Stimulated activated CD4-positive, alpha-beta T cell treated with anti-CD3 and anti-CD28 coated beads, Interleukin-12 subunit alpha, Interleukin-12 subunit beta, amount 100 ng/mL, for 24 hours (primary cell): Measurements from ENCODE around the gene HLA-DRA.
"Not testable (repeated sequence)": the region's sequence is repeated elsewhere in the genome, so short reads cannot be mapped to it uniquely, and the experiment has no call there.

Experiments used
- DNase-seq, 2 experiments: peaks; one replicate each; pipeline ENCODE4 v3.0.0-alpha.2; 2020; ENCODE audit warnings: low read depth in 2 of 2

The HLA-DRA gene

DNA sequence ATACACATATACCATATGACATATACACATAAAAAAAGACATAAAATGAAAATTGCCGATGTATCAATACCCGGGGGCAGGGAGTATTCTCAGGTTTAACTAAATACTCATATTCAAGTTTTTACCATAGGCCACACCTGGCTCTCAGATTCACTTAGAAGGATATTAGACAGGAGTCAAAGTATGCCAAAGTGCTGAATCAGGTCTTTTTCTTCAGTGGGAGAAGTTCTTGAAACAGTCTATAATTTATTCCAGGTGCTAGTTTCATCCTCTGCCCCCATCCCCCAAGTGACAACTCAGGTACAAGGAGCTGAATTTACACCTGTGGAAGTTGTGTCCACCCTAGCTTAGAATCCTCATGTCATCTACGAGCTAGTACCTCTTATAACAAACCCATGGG lies 8.5 kb upstream of the HLA-DRA start:
- no peak for DNase-seq

DNA sequence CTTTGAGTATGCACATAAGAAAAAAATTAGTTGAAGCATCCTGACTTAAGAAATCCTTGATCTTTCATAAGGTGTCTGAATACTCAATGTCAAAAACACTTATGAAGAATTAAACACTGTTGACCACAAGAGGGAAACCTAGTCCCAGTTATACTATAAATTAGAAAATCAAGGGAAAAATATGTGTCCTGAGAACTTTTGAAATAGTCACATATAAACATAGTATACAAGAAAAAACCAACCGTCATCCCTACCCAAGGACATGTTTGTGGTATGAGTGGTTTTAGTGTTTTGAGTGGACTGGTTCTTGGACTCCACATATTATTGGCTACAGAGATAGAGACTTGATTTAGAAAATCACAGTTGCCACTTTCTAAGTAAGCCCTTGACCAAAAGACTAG lies 7.6 kb upstream of the HLA-DRA start:
- no peak for DNase-seq

DNA sequence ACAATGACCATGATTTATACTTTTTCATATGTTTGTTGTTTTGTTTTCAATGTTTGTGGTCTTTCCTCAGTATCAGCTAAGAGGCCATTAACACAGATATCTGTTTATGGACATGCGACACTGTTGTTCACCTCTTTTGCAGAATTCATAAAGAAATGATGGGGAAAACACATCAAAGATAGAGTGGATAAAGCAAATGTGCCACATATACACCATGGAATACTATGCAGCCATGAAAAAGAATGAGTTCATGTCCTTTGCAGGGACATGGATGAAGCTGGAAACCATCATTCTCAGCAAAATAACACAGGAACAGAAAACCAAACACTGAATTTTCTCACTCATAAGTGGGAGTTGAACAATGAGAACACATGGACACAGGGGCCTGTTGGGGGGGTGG lies 5.7 kb upstream of the HLA-DRA start:
- not testable (repeated sequence) for DNase-seq

DNA sequence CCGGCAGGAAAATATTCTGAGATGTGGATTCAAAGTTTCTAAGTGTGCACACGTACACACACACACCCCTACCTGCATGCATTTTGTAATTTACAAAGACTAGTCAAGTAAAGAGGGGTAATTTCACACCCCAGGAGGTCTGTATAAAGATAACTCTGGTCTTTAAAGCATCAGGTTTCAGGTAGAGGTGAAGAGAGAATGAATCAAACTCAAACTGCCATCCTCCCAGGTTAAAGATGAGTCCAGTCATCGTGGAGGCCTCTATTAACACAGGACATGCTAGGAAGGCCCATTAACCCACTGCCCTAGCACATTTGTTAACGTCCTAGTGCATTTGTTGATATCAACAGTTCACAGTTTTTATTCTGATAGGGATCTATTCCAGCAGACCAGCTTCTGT lies 3.5 kb upstream of the HLA-DRA start:
- DNase-seq, result no peak

DNA sequence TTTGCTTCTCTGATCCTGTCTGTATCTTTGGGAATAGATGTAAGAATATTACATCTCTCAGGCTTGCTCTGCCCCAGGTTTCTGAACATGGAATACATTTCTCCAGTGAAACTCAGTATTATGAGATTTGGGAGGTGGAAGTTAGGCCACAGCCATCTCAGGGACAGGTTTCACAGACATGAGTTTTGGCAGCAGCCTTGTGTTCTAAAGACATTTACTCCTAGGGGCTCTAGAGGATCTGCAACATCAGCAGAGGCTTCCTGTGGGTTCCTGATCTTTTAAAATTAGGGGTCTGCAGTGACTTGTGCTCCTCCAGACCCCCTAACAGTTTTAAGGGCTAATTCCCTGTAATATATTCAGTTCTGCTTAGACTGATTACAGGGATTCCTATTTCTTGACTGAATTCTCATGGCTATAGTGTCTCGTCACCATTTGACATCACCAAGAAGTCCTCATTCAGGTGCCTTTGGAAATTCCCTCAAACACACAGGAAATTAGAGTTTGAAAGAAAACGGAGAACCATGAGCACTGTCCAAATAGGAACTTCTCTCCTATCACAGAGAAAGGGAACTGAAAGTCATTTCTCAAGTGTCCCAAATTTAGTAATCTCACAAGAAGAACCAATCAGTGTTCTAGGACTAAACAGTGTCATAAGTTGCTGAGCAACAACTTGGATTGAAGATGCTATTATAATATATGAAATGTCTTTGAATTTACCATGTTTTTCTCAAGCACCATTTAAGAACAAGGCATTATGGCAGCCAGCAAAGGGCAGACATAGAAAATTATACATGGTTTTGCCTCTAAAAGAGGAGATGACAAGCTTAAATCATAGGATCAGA lies 2.5 kb upstream of the HLA-DRA start:
- DNase-seq, result no peak

DNA sequence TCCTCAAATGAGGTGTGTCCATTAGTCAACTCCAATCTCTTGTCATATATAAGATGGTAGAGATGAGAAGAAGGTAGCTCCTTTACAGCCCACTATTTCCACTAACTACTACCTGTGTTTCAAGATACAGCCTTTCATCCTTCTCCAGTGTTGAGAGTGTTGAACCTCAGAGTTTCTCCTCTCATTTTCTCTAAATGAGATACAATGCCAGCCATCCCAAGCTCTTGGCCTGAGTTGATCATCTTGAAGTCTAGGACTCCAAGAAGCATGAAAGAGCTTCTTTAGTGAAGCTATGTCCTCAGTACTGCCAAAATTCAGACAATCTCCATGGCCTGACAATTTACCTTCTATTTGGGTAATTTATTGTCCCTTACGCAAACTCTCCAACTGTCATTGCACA lies 548 bp upstream of the HLA-DRA start:
- DNase-seq, result no peak

DNA sequence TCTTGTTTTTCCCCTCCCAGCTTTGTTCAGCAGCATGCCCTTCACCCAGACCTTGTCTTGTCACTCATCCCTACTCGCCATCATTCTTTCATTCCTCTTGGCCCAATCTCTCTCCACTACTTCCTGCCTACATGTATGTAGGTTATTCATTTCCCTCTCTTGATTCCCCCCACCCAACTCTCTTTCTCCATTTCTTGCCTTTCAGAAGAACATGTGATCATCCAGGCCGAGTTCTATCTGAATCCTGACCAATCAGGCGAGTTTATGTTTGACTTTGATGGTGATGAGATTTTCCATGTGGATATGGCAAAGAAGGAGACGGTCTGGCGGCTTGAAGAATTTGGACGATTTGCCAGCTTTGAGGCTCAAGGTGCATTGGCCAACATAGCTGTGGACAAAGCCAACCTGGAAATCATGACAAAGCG lies 2.6 kb downstream of the HLA-DRA start:
- DNase-seq, result no peak

DNA sequence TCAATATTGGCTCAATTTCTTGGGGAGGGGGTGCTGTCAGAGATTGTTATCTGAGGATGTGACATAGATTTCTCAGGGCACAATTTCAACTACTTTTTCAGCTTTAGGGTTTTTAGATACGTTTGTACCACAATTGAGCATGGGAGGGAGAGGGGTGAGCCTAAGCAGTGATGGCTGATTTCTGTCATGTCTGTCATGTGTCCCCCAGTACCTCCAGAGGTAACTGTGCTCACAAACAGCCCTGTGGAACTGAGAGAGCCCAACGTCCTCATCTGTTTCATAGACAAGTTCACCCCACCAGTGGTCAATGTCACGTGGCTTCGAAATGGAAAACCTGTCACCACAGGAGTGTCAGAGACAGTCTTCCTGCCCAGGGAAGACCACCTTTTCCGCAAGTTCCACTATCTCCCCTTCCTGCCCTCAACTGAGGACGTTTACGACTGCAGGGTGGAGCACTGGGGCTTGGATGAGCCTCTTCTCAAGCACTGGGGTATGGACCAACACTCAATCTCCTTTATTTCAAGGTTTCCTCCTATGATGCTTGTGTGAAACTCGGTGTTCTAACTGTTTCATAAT lies 3.4 kb downstream of the HLA-DRA start:
- no peak for DNase-seq

DNA sequence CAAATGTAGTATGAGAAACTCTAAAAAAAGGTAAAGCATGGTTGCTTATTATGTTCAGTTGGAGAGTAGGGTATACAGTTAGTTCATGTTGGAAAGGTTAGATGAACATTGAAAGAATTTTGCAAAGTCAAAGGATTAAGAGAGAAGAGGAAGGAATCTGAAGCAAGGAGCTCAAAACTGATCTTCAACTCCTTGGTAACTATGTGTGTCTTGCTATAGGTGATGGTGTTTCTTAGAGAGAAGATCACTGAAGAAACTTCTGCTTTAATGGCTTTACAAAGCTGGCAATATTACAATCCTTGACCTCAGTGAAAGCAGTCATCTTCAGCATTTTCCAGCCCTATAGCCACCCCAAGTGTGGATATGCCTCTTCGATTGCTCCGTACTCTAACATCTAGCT lies 4.7 kb downstream of the HLA-DRA start:
- DNase-seq, result no peak

DNA sequence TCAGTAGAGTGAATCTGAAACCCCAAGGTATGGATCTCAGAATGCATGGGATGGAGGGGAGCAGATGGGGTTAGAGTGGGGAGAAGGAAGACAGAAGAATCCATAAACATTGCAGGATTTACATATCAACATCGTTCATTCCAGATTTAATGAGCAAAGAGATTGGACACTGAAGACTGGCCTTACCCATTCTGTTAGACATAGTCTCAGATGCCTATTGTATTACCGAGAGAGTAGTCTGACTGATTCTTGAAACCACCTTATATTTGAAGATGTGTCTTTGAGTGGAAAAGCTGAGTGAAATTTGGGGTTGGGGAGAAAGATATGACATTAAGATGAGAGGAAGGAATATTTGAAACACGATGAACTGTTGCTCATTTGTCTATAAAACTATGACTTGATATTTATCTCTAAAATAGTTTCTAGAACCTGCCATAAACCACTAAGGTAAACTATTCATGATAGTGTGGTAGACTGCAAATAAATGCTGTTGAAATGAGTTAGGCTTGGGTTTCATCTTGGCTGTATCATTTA lies 5.7 kb downstream of the HLA-DRA start:
- DNase-seq, result no peak

DNA sequence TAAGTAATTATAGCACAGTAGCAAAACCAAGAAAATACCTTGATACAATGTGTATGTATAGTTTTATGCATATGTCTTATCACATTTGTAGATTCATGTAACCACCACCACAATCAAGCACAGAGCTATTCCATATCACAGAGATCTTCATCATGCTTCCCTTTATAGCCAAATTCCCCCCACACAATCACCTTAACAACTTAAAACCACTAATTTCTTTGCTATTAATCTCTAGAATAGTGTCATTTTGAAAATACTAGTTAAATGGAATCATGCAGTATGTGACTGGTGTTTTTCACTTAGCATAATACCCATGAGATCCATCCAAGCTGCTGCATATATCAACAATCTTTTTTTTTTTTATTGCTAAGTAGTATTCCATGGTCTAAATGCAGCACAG lies 8.2 kb downstream of the HLA-DRA start:
- no peak for DNase-seq

DNA sequence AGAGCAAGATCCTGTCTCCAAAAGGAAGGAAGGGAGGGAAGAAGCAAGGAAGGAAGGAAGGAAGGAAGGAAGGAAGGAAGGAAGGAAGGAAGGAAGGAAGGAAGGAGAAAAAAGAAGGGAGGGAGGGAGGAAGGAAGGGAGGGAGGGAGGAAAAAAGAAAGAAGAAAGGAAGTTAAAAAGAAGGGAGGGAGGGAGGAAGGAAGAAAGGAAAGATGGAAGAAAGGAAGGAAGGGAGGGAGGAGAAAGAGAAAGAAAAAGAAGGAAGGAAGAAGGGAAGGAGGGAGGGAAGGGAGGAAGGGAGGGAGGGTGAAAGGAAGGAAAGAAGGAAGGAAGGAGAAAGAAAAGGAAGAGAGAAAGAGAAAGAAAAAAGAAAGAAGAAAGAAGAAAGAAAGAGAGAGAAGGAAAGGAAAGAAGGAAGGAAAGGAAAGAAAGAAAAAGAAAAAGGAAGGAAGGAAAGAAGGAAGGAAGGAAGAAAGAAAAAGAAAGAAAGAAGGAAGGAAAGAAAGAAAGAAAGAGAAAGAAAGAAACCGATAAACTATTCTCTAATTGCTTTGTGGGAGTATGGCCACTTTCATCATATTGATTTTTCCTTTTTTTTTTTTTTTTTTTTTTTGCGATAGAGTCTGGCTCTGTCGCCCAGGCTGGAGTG lies 9.5 kb downstream of the HLA-DRA start:
- DNase-seq, result no peak

DNA sequence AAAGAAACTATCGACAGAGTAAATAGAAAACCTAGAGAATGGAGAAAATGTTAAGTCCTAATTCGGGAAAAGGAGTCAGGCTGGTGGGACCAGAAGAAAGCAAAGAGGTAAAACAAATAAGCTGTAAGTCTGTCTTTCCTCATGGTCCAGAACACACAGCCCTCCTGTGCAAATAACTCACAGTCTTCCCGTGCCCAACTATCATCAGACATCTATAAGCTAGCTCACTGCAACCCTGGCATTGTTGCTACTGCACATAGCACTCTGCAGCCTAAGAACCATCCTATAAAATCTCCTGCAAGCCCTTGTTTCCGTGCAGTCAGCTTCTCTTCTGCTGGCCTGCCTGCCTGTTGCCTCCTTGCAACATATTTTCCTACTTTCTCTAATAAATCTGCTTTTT lies 17.4 kb downstream of the HLA-DRA start:
- no peak for DNase-seq

DNA sequence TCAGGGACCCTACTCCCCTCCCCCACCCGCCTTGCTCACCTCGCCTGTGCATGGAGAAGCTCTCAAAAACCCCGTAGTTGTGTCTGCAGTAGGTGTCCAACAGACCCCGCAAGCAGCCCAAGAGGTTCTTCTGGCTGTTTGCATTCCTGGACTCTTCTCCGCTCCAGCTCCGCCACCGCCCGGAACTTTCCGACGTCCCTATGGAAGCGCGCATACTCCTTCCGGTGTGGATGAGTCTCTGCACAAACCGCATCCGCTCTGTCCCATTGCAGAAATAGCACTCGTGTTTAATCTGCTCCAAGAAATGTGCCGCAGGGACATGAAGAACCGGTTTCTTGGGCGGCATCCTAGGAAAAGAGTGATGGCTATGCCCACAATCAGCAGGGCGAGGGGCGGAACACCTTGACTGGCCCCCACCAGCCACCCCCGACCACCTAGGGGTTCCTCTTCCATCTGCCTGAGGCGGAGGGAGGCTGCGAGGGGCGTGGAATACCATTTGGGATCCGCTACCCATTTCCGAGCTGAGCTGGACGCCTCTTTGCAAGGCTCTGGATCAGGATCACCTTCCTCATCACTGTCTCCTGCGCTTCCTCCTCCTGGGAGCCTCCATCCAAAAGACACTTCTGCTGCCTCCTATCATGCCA lies 20.2 kb downstream of the HLA-DRA start:
- no peak for DNase-seq

DNA sequence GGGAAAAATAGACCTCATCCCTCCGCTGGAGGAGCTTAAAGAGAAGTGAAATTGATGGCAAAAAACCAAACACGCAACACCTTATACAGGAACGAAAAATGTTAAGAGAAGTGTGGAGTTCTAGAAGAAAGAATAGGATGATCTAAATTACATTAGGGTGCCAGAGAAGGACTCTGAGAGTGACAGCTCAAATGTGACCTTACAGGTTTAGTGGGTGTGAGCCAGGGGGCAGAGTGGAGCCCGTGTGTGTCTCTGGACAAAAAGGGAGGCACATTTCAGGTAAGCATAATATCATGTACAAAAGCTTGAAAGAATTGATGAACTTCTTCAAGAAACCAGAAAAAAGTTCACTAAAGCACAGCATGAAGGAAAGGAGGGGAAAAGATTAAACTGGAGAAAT lies 20.8 kb downstream of the HLA-DRA start:
- no peak for DNase-seq

DNA sequence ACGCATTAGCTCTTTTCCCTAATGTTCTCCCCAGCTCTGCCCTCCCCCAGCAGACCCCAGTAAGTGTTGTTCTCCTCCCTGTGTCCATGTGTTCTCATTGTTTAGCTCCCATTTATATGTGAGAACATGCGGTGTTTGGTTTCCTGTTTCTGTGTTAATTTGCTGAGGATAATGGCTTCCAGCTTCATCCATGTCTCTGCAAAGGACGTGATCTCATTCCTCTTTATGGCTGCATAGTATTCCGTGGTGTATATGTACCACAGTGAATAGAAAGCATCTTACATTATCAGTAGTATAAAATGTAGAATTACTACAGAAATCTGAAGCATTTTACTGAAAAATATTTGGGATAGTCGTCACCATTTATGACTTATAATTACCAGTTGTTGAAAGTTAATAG lies 21.8 kb downstream of the HLA-DRA start:
- DNase-seq, result no peak

DNA sequence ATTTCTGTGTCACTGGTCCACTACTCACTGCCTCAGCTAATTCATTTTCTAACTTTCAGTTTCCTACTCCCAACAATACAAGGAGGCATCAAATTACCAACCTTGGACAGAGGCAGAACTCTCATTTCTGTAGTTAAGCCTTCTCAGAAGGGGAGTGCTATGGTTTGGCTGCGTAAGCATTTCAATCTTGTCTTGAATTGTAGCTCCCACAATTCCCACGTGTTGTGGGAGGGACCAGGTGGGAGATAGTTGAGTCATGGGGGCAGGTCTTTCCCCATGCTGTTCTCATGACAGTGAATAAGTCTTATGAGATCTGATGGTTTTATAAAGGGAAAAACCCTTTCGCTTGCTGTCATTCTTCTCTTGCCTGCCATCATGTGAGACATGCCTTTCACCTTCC lies 22.9 kb downstream of the HLA-DRA start:
- DNase-seq, result peak; percentile 28 to 53

DNA sequence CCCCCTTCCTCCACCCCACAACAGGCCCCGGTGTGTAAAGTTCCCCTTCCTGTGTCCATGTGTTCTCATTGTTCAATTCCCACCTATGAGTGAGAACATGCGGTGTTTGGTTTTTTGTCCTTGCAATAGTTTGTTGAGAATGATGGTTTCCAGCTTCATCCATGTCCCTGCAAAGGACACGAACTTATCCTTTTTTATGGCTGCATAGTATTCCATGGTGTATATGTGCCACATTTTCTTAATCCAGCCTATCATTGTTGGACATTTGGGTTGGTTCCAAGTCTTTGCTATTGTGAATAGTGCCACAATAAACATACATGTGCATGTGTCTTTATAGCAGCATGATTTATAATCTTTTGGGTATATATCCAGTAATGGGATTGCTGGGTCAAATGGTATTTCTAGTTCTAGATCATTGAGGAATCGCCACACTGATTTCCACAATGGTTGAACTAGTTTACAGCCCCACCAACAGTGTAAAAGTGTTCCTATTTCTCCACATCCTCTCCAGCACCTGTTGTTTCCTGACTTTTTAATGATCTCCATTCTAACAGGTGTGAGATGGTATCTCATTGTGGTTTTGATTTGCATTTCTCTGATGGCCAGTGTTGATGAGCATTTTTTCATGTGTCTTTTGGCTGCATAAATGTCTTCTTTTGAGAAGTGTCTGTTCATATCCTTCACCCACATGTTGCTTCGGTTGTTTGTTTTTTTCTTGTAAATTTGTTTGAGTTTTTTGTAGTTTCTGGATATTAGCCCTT lies 28.2 kb downstream of the HLA-DRA start:
- not testable (repeated sequence) for DNase-seq

DNA sequence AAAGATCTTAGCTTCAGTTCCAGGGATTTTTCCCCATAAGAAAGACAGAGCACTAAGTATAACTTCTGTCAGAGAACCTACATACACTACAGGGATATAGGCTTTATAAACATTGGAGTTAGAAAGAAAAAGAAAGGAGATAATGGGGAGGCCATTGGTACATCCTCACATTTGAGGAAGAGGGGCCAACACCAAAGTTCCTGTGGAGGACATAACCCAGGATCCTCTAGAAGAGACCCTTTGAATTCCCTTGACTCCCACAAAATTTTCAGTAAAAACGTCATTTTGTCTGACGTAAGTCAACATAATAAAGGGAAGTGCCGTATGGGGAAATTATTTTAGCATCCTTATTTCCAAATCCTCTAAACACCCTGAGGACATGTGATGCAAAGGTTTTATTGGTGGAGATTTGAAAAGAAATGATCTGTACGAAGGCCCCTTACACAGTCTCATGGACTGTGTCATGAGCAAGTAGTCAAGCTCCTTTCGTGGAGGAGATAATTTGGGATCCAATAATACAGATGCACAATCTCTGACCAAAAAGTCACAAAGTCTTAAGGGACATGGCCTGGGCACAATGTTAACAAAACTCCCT lies 33.2 kb downstream of the HLA-DRA start:
- DNase-seq, result no peak

DNA sequence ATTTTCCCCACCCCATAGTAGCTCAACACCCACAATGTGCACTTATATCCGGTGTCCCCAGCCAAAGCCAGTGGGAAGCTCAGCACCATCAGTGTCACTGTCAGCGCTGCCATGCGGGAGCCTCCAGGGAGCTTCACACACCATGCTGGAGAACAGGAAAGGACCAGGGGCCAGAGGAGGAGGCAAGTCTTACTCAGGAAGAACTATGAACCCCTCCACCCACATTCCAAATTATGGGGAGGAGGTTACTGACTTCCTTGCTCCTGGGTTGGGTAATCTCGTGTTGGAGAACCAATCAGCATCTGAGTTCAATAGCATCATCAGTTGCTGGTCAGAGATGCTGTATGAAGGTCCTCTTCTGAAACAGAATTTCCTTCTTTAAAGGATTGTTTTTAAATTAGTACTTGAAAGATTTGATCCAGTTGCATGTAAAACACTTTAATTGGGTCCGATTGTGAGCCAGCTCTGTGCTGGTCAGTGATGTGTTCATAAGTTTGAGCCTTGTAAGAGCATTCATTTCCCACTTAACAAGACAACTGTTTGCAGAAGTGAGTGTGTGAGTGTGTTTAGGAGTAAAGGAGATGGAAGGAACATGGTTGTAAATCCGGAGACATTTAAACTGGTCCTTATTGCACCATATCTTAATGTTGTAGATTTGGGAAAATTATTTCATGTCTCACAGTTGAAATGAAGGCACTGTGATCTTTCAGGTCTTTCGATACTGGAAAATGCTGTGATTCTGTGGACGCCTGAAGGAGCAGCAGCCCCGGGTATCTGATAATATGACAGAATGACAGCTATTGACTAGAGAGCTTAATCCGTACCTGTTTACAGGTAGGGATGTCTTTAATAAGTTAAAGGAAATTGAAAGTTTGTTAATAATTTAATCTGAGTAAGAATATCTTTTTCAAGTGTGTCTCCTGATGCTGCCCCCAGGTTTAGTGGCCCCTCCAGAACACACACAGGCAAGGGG lies 34.0 kb downstream of the HLA-DRA start:
- DNase-seq, result not testable (repeated sequence)
